ENCODE data around the gene ASB11.

Gene ASB11

GRCh38 chrX:15315509-15315908 is at the start of gene ASB11:
Gene ASB11, minus strand, starts transcription at chrX:15315640. Its CDS starts 35 bp downstream, at chrX:15315605.
- DNase-seq = no peak

GRCh38 chrX:15359701-15360100 is 44.3 kb upstream of the ASB11 start:
- no peak for DNase-seq

- no peak for DNase-seq
Observed at GRCh38 chrX:15358533-15358932, 43.1 kb upstream of the ASB11 start.

GRCh38 chrX:15356444-15356843 is 41.0 kb upstream of the ASB11 start:
- DNase-seq = peak; percentile 43

- peak; percentile 9 for DNase-seq
Observed at GRCh38 chrX:15350329-15350996, 35.0 kb upstream of the ASB11 start.

- DNase-seq = peak; percentile 32
Observed at GRCh38 chrX:15349046-15349445, 33.6 kb upstream of the ASB11 start.

GRCh38 chrX:15345976-15346375 is 30.5 kb upstream of the ASB11 start:
- DNase-seq = no peak

GRCh38 chrX:15344106-15344505 is 28.7 kb upstream of the ASB11 start:
- no peak for DNase-seq

GRCh38 chrX:15343075-15343476 is 27.6 kb upstream of the ASB11 start:
- no peak for DNase-seq

- no peak for DNase-seq
Observed at GRCh38 chrX:15340867-15341266, 25.4 kb upstream of the ASB11 start.

GRCh38 chrX:15336023-15336413 is 20.6 kb upstream of the ASB11 start:
- DNase-seq = no peak

GRCh38 chrX:15335135-15336022 is 19.9 kb upstream of the ASB11 start, which contains the start of gene PIGA:
Gene PIGA, minus strand, starts transcription at chrX:15335523. Its CDS starts 3,593 bp downstream, at chrX:15331930.
- peak; percentile 94 for DNase-seq

GRCh38 chrX:15334561-15334960 is 19.1 kb upstream of the ASB11 start:
- no peak for DNase-seq

GRCh38 chrX:15328821-15329220 is 13.4 kb upstream of the ASB11 start:
- DNase-seq = no peak

GRCh38 chrX:15328131-15328530 is 12.7 kb upstream of the ASB11 start:
- no peak for DNase-seq

GRCh38 chrX:15322472-15322871 is 7.0 kb upstream of the ASB11 start:
- no peak for DNase-seq

GRCh38 chrX:15322072-15322471 is 6.6 kb upstream of the ASB11 start:
- no peak for DNase-seq

- DNase-seq = peak; percentile 77
Observed at GRCh38 chrX:15321447-15321846, 6.0 kb upstream of the ASB11 start.

GRCh38 chrX:15320297-15320696 is 4.9 kb upstream of the ASB11 start:
- no peak for DNase-seq

- no peak for DNase-seq
Observed at GRCh38 chrX:15319075-15319474, 3.6 kb upstream of the ASB11 start.

- no peak for DNase-seq
Observed at GRCh38 chrX:15314472-15314871, 968 bp downstream of the ASB11 start.

- DNase-seq = no peak
Observed at GRCh38 chrX:15311119-15311518, 4.3 kb downstream of the ASB11 start.

- no peak for DNase-seq
Observed at GRCh38 chrX:15310117-15310516, 5.3 kb downstream of the ASB11 start.

GRCh38 chrX:15305899-15306298 is 9.5 kb downstream of the ASB11 start:
- DNase-seq = peak; percentile 13
